RWPE1 (cell line): ENCODE data around the gene ENTPD7.
A peak's percentile ranks its signal among the peaks of the same experiment; 100 is the strongest.
"Not testable (repeated sequence)": the region's sequence is repeated elsewhere in the genome, so short reads cannot be mapped to it uniquely, and the experiment has no call there.

Experiments used
- CTCF ChIA-PET: fragments of 350-600 bp; sonication (Branson Sonifier 250); formaldehyde crosslinking; extraction: SDS; loops from one replicate; lab custom pipeline; 2021; lab: Yijun Ruan, JAX
- POLR2A ChIA-PET: fragments of 400-600 bp; formaldehyde crosslinking; extraction: SDS; loops from one replicate; lab custom pipeline; 2020; ENCODE audit warnings: antibody characterized with exemption; ENCODE audit not compliant: low non-redundant PET; lab: Yijun Ruan, JAX
- DNase-seq: peaks from one replicate; pipeline ENCODE4 v3.0.0; 2012; ENCODE audit warnings: low spot score
- H3K27ac ChIP-seq: fragments of 450-650 bp; 2 replicates; pipeline ENCODE4 v1.5.1; 2017
- CTCF ChIP-seq: fragments of 450-650 bp; conservative IDR thresholded peaks from 2 replicates; pipeline ENCODE4 v1.5.1; 2017; ENCODE audit warnings: low read depth, mild to moderate bottlenecking

ENTPD7 gene

GRCh38 chr10:99732033-99732842 lies 72.9 kb downstream of the ENTPD7 start, which contains the start of the genes COX15 and CUTC:
COX15 (minus strand) TSS chr10:99732127; CDS start chr10:99732049, 78 bp downstream.
CUTC (plus strand) TSS chr10:99732234; CDS start chr10:99732349, 115 bp downstream.
- CTCF ChIA-PET = interaction anchor here (0.7 to 1.6 kb wide), 5 partner anchors 10 to 113 kb away, joined by 3 to 17 read pairs (median 3); no protein-coding TSS in a partner anchor

GRCh38 chr10:99733366-99733765 lies 74.1 kb downstream of the ENTPD7 start:
- no peak for DNase-seq
- no peak for TF ChIP-seq CTCF
- H3K27ac ChIP-seq = peak overlapping the region; percentile 96
- CTCF ChIA-PET = interaction anchor here (0.6 to 1.6 kb wide), 3 partner anchors 9 to 67 kb away, joined by 3 to 17 read pairs (median 5); no protein-coding TSS in a partner anchor
- POLR2A ChIA-PET = no interaction called here

More at GRCh38 chr10:99732033-99732842, 72.9 kb downstream of the ENTPD7 start, which contains the start of the genes COX15 and CUTC:
- TF ChIP-seq CTCF = peak; percentile 50
- POLR2A ChIA-PET = interaction anchor here (0.5 to 0.9 kb wide), 3 partner anchors 15 to 112 kb away, joined by 3 to 8 read pairs (median 3); partner anchors contain the start of gene SLC25A28
- H3K27ac ChIP-seq = peak within 1 kb of the TSS; percentile 96
- DNase-seq = peak; percentile 97

- POLR2A ChIA-PET, H3K27ac ChIP-seq, DNase-seq: not testable (repeated sequence)
- CTCF ChIA-PET = interaction anchor here (0.6 kb wide), 1 partner anchor 19 kb away, joined by 5 read pairs; no protein-coding TSS in a partner anchor
These were observed 74.8 kb downstream of the ENTPD7 start for GRCh38 chr10:99734111-99734510.

- TF ChIP-seq CTCF = no peak
- DNase-seq = no peak
- POLR2A ChIA-PET = interaction anchor here (0.6 kb wide), 1 partner anchor 10 kb away, joined by 3 read pairs; no protein-coding TSS in a partner anchor
- no peak overlapping the region for H3K27ac ChIP-seq
- CTCF ChIA-PET = no interaction called here
These were observed 81.0 kb downstream of the ENTPD7 start for GRCh38 chr10:99740260-99740659.

GRCh38 chr10:99740933-99741559 lies 81.7 kb downstream of the ENTPD7 start:
- no peak overlapping the region for H3K27ac ChIP-seq
- POLR2A ChIA-PET = no interaction called here
- CTCF ChIA-PET = interaction anchor here (0.6 kb wide), 3 partner anchors 54 to 1312 kb away, joined by 4 to 6 read pairs (median 5); no protein-coding TSS in a partner anchor
- no peak for TF ChIP-seq CTCF
- no peak for DNase-seq

- CTCF ChIA-PET = interaction anchor here (1.4 kb wide), 1 partner anchor 9 kb away, joined by 17 read pairs; the partner anchor contains the start of gene CUTC
- TF ChIP-seq CTCF = no peak
- DNase-seq = no peak
- POLR2A ChIA-PET = no interaction called here
- no peak overlapping the region for H3K27ac ChIP-seq
These were observed 82.9 kb downstream of the ENTPD7 start for GRCh38 chr10:99742254-99742653.
